Stimulated activated CD4-positive, alpha-beta T cell treated with anti-CD3 and anti-CD28 coated beads, Interleukin-2, amount 100 ng/mL, for 48 hours (primary cell): ENCODE measurements around the gene ROCK2.
"Not testable (repeated sequence)": the region's sequence is repeated elsewhere in the genome, so short reads cannot be mapped to it uniquely, and the experiment has no call there.

Experiments
- DNase-seq, 2 donors: peaks; one replicate each; pipeline ENCODE4 v3.0.0-alpha.2; 2020

ROCK2 gene

DNA sequence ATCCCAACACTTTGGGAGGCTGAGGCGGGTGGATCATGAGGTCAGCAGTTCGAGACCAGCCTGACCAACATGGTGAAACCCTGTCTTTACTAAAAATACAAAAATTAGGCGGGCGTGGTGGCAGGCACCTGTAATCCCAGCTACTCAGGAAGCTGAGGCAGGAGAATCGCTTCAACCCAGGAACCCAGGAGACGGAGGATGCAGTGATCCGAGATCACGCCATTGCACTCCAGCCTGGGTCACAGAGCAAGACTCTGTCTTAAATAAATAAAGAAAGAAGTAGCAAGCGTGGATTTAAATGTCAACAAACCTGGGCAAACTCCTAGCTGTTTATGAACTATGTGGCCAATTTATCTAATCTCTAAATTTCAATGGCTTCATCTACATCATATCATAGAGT lies 82.9 kb downstream of the ROCK2 start:
- DNase-seq = not testable (repeated sequence)

DNA sequence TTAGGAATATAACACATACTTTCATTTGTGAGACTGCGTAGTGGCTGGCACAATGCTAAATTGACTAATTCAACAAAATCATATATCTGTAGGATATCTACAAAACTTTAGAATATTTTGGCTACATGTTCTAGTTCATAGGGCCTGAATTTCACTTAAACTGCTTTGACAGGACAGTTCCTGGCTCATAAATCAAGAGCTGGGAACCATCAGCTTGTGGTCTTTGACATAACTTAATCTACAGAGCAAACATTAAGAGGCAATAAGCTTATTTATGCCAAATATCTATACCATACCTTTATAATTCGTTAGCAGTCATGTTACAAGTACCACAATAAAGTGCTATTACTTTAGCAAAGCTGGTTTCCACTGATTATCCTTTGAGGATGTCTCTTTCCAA lies 83.5 kb downstream of the ROCK2 start:
- no peak for DNase-seq

DNA sequence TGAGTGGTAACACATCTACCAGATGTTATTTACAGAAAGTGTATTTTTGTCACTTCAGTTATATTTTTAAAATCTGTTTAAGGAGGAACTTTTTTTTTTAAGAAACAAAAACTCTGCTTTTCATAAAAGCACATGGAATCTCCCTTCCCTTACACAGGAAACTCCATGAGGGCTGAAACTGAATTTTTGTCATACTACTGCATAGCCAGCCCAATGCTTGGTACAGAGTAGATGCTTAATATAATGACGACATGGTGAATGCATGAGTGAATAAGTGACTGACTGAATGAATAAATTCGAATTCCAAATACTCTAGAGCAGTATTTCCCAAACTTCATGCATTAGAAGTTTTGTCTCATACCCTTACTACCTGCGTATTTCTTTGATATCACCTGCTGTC lies 86.5 kb downstream of the ROCK2 start:
- DNase-seq = no peak

DNA sequence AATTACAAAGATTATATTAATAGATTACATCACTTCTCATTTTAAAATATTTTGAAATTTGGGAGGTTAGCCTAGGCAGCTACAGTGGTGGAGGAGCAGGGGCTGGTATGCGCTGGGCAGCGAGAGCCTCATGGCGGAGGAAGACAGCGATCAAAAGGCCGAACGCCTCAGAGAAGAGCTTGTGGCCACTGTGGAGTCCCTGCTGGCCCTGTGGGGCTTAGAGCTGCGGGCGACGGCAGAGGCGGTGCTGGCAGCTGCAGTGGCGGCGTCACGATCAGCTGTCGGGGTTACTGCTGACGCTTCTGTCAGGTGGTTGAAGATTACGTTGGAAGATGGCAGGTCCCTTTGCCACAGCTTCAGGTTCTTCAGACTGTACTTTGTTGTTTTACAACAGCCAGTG lies 87.4 kb downstream of the ROCK2 start:
- no peak for DNase-seq

DNA sequence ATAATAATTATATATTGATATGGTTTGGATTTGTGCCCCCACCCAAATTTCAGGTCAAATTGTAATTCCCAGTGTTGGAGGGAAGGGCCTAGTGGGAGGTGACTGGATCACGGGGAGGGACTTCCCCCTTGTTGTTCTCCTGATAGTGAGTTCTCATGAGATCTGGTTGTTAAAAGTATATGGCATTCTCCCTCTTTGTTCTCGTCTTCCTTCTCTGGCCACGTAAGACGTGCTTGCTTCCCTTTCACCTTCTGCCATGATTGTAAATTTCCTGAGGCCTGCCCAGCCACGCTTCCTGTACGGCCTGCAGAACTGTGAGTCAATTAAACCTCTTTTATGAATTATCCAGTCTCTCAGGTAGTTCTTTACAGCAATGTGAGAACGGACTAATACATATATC lies 88.3 kb downstream of the ROCK2 start:
- DNase-seq = no peak

DNA sequence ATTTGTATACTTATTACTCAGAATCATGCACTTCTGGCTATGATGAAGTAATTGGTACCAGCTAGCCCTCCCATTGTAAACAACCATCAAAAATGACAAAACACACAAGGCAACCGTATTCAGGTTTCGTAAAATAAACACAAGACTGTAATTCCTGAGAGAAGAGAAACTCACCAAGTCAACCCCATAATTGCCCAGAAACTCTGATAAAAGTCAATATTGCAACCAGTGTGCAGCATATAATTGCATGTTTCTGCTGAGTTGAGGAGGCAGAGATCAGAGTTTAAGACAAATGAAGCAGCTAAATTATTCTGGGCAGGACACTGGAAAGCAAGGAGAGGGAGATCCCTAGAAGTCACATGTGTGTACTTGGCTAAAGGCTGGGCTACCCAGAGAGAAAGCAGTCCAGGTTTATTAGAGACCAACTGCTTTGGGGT lies 90.3 kb downstream of the ROCK2 start:
- no peak for DNase-seq

DNA sequence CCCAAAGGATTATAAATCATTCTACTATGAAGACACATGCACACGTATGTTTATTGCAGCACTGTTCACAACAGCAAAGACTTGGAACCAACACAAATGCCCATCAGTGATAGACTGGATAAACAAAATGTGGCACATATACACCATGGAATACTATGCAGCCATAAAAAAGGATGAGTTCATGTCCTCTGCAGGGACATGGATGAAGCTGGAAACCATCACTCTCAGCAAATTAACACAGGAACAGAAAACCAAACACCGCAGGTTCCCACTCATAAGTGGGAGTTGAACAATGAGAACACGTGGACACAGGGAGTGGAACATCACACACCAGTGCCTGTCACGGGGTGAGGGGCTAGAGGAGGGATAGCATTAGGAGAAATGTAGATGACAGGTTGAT lies 92.0 kb downstream of the ROCK2 start:
- not testable (repeated sequence) for DNase-seq

DNA sequence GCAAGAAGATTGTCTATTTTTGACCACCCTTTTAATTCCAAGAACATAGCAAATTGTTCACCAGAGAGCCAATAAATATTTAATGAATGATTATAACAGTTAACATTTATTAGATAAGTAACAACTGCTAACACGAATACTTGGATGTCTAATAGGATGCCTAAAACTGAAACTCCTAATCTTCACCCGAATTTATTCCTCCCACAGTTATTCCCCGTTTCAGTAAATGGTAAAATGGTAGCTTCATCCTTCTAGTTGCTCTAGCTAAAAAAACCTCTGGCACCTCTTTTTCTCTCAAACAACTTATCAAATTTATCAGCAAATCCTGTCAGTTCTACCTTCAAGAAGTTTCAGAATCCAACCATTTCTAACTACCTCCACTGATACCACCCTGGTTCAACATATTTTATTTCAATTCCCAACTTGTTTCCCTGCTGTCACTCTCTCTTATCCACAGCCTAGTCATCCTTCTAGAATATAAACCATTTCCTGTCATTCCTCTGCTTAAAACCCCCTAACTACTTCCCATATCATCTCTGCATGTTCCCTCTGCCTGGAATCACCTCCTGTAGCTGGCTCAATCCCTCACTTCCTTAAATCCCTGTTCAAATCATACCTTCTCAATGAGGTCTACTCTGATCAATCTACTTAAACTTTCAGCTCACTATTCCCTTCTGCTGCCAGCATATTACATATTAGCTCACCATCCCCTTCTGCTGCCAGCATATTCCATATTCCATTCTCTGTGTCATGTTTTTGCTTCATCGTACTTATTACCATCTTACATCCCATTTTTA lies 93.8 kb downstream of the ROCK2 start:
- DNase-seq = no peak

DNA sequence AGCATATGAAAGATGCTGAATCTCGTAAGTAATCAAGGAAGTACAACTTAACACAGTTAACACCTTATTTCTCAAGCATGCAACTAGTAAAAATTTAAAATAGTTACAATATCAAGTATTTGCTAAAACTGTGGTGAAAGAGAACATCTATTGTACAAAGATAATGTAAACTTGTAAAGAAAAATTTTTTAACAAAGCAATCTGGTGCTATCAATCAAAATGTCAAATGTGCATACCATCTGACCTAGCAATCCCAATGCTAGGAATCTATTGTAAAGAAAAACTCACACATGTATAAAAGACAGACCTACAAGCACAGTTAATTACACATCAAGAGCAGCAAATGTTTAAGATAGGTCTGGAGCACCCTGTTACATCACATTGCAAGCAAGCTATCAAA lies 99.1 kb downstream of the ROCK2 start:
- DNase-seq = no peak

DNA sequence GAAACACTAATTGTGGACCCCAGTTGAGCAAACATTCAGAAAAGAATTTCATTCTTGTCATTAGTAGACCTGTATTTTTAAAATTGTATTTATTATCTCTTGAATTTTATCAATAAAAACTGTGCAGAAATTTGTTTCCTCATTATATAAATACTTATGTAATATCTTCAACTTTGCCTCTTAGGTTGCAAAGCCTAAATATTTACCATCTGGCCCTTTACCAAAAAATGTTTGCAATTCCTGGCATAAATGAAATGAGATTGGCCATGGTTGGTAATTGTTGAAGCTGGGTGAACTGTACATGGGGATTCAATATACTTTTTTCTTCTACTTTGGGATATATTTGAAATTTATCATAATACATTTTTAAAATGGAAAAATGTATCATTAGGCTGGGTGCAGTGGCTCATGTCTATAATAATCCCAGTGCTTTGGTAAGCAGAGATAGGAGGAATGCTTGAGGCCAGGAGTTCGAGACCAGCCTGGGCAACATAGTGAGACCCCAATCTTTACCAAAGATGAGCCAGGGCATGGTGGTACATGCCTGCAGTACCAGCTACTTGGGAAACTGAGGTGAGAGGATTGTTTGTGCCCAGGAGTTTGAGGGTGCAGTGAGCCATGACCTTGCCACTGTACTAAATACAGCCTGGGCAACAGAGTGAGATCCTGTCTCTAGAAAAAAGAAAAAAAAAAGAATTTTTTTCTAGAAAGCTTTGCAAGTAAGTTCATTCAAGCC lies 100.2 kb downstream of the ROCK2 start:
- DNase-seq = no peak

DNA sequence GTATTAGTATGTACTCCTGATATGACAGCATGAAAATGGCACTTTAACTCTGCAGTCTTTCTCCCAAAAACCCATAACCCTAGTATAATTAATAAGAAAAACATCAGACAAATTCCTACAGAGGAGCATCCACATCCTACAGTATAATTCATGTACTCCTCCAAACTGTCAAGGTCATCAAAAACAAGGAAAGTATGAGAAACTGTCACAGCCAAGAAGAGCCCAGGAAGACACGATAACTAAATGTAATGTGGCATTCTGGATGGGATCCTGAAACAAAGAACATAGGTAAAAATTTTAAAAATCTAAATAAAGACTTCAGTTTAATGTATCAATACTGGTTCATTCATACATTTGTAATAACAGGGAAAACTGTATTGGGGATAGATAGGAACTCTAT lies 100.9 kb downstream of the ROCK2 start:
- DNase-seq = no peak

DNA sequence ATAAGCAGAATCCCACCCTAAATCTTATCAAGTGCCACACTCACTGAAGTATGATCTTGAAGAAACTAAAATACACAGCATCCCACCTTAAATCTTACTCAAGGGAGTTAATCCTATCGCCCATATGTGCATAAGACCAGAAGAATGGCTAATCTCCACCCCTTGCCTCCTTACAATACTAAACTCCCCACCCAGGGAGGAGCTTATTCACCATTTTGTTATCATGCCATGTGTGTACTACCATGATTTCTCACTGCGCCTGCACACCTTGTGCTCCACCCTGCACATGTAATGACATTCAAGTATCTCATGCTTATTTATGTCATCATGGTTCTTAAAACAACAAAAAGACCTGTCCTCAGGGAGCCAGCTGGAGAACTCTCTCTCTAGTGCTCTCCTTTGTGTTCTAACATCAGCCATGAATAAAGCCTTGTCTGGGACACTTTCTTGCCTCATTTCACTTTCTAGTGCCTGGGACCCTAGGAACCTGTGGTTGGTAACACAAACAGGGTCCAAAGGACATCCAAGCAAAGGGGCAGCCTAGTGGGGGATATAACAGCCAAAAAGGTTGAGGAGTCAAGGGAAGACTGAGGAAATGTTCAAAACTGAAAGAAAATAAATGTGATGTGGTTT lies 101.8 kb downstream of the ROCK2 start:
- no peak for DNase-seq

DNA sequence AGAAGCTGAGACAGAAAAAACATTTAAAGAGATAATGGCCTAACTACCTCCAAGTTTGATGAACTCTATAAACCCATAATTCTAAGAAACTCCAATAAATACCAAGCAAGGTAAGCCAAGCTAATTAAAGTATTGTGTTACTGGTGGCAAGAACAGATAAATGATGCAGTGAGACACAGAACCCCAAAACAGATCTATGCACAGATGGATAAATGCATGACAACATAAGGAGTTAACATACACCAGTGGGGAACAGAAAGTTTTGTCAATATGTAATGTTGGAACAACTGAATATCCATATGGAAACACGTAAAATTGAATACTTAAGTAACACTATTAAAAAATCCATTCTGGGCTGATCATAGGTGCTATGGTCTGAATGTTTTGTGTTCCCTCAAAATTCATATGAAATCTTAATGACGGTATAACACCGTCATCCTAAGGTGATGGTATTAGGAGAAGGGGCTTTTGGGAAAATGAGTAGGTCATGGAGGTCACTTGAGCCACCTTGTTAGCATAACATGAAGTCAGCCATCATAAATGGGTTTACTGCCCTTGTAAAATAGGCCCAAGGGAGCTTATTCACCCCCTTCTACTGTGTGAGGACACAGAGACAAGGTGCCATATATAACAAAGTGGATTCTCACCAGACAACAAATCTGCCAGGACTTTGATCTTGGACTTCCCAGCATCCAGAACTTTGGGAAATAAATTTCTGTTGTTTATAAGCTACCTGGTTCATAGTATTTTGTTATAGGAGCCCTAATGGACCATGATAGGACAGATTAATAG lies 102.8 kb downstream of the ROCK2 start:
- DNase-seq = no peak

DNA sequence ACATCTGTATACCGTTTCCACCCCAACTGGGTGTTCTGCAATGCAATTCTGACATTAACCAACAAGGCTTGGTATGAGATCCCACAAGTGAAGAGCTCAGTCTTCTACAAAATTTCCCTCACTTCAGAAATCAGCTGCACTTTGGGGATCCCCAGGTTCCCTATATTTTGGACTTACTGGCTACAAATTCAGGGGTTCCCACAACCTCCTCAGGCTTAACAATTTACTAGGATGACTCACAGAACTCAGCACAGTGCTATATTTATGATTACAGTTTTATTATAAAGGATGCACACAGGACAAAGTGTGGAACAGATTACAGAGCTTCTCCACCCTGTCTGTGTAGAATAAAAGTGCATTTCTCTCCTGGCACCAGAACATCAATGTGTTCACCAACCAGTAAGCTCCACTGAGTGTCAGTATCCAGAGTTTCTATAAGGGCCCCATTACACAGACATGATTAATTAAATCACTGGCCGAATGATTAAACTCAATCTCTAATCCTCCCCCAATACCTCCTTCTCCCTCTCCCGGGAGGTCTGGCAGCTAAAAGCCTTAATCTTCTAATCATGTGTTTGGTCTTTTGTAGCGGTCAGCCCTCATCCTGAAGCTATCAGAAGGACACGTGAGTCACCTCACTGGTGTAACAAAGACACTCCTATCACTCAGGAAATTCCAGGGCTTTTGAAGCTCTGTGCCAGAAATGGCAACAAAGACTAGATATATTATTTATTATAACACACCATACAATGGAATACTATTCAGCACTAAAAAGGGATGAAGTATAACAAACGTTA lies 104.6 kb downstream of the ROCK2 start:
- DNase-seq = no peak

DNA sequence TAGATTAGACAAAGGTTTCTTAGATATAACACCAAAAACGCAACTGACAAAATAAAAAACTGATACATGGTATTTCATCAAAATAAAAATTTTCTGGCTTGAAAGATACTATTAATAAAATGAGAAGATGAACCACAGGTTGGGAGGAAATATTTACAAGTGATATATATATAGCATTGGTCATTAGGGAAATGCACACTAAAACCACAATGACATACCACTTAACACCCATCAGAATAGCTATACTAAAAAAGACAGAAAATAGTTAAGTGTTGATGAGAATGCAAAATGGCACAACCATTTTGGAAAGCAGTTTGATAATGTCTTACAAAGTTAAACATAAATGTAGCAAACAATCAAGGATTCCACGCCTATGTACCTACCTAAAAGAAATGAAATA lies 105.3 kb downstream of the ROCK2 start:
- DNase-seq = no peak

DNA sequence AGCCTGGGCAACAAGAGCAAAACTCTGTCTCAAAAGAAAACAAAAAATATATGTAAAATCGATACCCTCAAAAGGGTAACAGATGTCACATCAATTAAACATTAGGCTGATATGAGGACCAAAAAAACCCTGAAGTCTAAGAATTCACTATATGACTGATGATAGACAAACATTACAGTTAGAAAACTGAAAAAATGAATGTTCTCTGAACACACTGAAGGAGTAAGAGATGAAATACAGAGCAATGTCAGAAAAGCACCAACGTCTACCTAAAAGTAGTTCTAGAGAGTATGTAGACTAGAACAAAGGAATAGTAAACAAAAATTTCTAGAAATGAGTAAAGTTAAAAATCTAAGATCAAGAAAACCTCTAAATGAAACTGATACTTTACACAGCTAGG lies 107.3 kb downstream of the ROCK2 start:
- no peak for DNase-seq

DNA sequence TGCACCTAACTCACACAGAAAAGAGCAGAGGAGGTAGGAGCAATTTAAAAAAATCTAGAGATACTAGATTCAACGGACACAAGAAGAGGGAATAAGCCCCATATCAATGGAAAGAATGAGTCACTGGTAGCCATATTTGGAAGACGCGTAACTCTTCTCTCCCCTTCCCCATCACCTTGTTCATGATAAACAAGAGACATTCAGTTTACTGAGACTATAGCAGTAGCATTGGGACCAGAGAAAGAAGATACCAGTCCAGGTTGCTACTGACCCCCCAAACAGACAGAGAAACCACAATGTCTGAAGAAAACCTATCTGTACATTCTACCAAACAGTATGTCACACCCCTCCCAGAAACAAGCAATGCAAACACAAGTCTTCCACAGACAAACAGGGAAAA lies 108.1 kb downstream of the ROCK2 start:
- DNase-seq = no peak

DNA sequence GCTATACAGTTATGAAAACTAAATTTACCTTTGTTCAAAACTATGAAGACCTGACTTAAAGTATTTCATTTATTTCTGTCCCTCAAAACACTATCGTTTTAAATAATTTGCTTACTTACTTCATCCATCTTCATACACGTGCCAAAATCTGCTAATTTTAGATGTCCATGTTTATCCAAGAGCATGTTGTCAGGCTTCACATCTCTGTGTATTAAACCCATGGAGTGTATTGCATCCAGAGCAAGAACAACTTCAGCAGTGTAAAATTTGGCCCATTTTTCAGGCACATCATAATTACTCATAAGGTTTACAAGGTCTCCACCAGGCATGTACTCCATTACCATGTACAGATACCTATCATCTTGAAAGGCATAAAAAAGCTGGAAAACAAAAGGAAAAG lies 108.9 kb downstream of the ROCK2 start:
- no peak for DNase-seq

DNA sequence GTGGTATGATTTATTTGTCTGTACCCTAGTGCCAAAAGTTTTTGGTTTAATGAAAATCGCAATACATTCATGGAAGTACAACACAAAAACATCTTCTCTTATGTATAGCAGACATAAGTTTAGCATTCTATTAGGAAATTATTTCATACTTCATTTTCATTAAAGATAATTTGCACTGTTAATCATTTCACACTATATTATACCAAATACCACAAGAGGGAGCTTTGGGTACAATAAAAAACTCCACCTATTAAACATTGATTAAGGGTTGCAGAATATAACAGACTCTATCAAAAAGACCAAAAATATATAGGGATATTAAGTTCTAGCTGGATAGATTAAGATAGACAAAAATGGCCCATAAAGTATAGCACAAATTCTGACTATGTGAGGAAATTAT lies 110.1 kb downstream of the ROCK2 start:
- DNase-seq = no peak

DNA sequence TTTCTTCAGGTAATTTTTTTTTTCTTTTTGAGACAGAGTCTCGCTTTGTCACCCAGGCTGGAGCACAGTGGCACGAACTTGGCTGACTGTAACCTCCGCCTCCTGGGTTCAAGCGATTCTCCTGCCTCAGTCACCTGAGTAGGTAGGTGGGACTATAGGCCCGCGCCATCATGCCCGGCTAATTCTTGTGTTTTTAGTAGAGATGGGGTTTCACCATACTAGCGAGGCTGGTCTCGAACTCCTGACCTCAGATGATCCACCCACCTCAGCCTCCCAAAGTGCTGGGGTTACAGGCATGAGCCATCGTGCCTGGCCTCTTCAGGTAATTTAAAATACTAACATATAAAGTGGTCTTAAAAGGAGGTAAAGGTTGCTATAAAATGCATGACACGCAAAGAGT lies 113.2 kb downstream of the ROCK2 start:
- not testable (repeated sequence) for DNase-seq

DNA sequence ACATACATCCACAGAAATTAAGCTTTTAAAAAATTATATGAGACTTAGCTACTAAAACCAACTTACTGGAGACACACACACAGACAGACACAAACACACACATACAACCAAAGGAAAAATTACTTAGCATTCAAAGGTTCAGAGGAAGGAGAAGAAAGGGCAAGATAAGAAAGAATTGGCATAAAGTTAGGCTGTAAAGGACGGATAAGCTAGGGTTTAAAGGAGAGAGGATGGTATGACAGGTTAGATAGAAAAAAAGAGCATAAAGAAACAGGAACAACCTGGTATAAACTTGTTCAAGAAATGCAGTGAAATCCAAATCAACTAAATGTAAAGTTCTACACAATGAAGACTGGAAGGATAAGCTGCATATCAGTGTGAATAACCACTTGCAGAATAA lies 115.7 kb downstream of the ROCK2 start:
- no peak for DNase-seq

DNA sequence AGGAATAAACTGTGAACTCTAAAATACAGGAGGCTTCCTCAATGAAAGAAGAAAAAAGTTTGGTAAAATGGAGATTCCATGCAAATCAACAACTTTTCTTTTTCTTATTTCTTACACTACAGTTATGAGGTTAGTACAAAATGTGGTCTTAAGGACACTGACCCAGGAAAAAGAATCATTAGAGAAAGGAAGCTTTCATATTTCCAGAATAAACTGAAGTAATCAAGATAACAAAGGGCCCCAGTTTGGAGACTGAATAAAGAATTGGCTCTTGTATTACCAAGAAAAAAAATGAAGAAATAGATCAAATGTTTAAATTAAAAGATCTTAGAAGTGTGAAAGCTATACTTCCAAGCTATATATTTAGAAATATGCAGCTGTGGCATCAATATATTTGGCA lies 116.8 kb downstream of the ROCK2 start:
- no peak for DNase-seq
